MM.1S (cell line): ENCODE data around the gene RAB11FIP2.

Experiments
- DNase-seq: peaks from one replicate; pipeline ENCODE4 v3.0.0-alpha.2; 2015
- H2AFZ ChIP-seq: fragments of 300-600 bp; sonication (generic); 2 replicates; pipeline ENCODE4 v1.6.0; 2016; ENCODE audit warnings: antibody characterized with exemption, low read length
- H3F3A ChIP-seq: fragments of 300-600 bp; sonication (generic); 2 replicates; pipeline ENCODE4 v1.6.1; 2016; ENCODE audit warnings: mild to moderate bottlenecking, antibody characterized with exemption, low read length, moderate library complexity, mixed read lengths; ENCODE audit not compliant: insufficient read depth
- H3K27ac ChIP-seq: fragments of 300-600 bp; sonication (generic); 2 replicates; pipeline ENCODE4 v1.5.1; 2016; ENCODE audit warnings: mild to moderate bottlenecking, low read length
- H3K27me3 ChIP-seq: fragments of 300-600 bp; sonication (generic); replicated peaks from 2 replicates; pipeline ENCODE4 v1.6.0; 2016; ENCODE audit warnings: low read length; ENCODE audit not compliant: insufficient read depth
- H3K36me3 ChIP-seq: fragments of 300-600 bp; sonication (generic); replicated peaks from 2 replicates; pipeline ENCODE4 v1.6.1; 2016; ENCODE audit warnings: mild to moderate bottlenecking, low read length, mixed read lengths; ENCODE audit not compliant: insufficient read depth
- H3K4me1 ChIP-seq: fragments of 300-600 bp; sonication (generic); 2 replicates; pipeline ENCODE4 v1.6.1; 2016; ENCODE audit warnings: low read length, mixed read lengths
- H3K4me2 ChIP-seq: fragments of 300-600 bp; sonication (generic); 2 replicates; pipeline ENCODE4 v1.6.0; 2016; ENCODE audit warnings: low read depth, low read length
- H3K4me3 ChIP-seq: fragments of 300-600 bp; sonication (generic); 2 replicates; pipeline ENCODE4 v1.5.1; 2016; ENCODE audit warnings: low read length, mixed read lengths
- H3K79me2 ChIP-seq: fragments of 300-600 bp; sonication (generic); 2 replicates; pipeline ENCODE4 v1.6.1; 2016; ENCODE audit warnings: mixed run types, low read length, mixed read lengths
- H3K9ac ChIP-seq: fragments of 300-600 bp; sonication (generic); 2 replicates; pipeline ENCODE4 v1.6.1; 2016; ENCODE audit warnings: low read length, mixed read lengths
- H3K9me2 ChIP-seq: fragments of 300-600 bp; sonication (generic); replicated peaks from 2 replicates; pipeline ENCODE4 v1.6.1; 2016; ENCODE audit warnings: mild to moderate bottlenecking, low read length, mixed read lengths; ENCODE audit not compliant: insufficient read depth
- H3K9me3 ChIP-seq: fragments of 300-600 bp; sonication (generic); replicated peaks from 2 replicates; pipeline ENCODE4 v1.6.1; 2016; ENCODE audit warnings: mild to moderate bottlenecking, low read length, mixed read lengths; ENCODE audit not compliant: insufficient read depth
- H4K20me1 ChIP-seq: fragments of 300-600 bp; sonication (generic); 2 replicates; pipeline ENCODE4 v1.6.1; 2016; ENCODE audit warnings: mild to moderate bottlenecking, low read length, moderate library complexity, mixed read lengths; ENCODE audit not compliant: insufficient read depth
- EZH2 ChIP-seq: fragments of 300-600 bp; sonication (generic); optimal IDR thresholded peaks from 2 replicates; pipeline ENCODE3; 2017; ENCODE audit warnings: low read depth, mild to moderate bottlenecking, antibody characterized with exemption, low read length, mixed read lengths
- EZH2phosphoT487 ChIP-seq: fragments of 300-600 bp; sonication (generic); IDR thresholded peaks from 2 replicates; pipeline ENCODE4 v1.6.1; 2018; ENCODE audit warnings: antibody characterized with exemption, low read length
- TF ChIP-seq, protein P1 (sequence below): fragments of 300-600 bp; sonication (generic); IDR thresholded peaks from 2 replicates; pipeline ENCODE4 v1.5.1; 2016; ENCODE audit warnings: antibody characterized with exemption, low read length, mixed read lengths

Gene RAB11FIP2

DNA sequence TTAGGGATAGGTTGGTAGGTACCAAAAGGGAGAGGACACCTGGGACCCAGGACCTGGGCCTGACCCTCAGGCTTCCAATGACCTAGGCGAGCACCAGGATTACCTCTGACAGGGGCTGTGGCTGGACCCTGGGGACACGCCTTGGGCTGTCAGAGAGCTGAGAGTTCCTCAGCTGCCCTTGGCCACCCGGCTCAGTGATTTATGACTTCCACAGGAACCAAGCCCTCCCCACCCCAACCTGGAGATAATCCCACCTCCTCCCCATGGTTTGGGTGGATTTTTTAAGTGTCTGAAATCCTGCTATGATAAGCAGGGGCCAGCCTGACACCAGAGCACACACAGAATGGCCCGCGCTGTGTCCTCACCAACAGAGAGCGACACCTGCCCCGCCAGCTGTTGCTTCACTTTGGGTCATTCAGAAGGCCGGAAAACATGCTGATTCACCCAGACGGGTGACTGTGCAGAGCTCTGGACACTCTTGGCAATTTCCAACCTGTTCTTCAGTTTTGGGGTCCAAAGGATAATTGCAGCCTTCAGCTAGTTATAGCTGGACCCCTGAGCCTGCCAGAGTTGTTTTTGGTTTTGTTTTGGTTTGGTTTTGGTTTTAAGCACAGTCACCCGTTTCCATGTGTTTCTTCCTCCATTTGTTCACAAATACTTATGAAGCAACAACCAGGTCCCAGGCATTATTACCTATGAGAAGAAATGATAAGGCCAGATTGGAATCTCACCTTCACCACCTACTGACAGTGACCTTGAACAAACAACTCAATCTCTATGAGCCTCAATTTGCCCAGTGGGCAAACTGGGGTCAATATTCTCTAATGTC lies 78.2 kb downstream of the RAB11FIP2 start:
- Histone ChIP-seq H3K27ac (no peak overlapping the region), H3K4me2 (no peak overlapping the region), H3K9me3 (no peaks in the 10 kb centered on the region), H3K9me2 (no peaks in the 10 kb centered on the region), H3K4me3 (no peak overlapping the region), H3K79me2 (no peaks in the 10 kb centered on the region), H4K20me1 (no peaks in the 10 kb centered on the region), H3K4me1 (no peaks in the 10 kb centered on the region), H3K9ac (no peak overlapping the region), H3K36me3 (no peaks in the 10 kb centered on the region), H3K27me3 (no peaks in the 10 kb centered on the region), H2AFZ (no peak overlapping the region), H3F3A (no peaks in the 10 kb centered on the region)
- no peak for DNase-seq
- TF ChIP-seq, protein P1, sequence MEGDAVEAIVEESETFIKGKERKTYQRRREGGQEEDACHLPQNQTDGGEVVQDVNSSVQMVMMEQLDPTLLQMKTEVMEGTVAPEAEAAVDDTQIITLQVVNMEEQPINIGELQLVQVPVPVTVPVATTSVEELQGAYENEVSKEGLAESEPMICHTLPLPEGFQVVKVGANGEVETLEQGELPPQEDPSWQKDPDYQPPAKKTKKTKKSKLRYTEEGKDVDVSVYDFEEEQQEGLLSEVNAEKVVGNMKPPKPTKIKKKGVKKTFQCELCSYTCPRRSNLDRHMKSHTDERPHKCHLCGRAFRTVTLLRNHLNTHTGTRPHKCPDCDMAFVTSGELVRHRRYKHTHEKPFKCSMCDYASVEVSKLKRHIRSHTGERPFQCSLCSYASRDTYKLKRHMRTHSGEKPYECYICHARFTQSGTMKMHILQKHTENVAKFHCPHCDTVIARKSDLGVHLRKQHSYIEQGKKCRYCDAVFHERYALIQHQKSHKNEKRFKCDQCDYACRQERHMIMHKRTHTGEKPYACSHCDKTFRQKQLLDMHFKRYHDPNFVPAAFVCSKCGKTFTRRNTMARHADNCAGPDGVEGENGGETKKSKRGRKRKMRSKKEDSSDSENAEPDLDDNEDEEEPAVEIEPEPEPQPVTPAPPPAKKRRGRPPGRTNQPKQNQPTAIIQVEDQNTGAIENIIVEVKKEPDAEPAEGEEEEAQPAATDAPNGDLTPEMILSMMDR = no peak
- TF ChIP-seq EZH2phosphoT487 (no peak), EZH2 (no peak)

DNA sequence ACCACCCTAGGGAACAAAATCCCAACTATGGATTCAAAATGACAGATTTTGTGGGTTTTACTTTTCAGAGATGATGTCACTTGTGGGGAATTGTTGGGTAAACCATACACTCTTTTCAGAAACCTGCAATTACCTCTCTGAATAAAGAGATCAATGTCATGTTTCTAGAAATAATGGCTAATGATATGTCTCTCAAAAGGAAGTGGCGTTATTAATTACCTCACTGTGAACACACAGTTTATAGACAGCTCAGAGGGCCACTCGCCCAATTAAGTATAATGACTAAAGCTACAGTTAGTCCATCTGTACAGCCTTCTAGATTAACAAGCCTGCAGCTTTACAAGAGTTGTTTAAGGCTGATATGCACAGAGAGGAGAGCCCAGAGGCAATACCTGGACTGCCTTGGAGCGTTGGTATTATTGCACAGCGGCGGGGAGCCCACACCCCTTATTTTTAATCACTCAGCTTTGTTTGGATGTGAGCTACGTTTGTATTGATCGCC lies 79.5 kb downstream of the RAB11FIP2 start:
- no peak overlapping the region for H3K4me2 ChIP-seq
- H3K27me3 ChIP-seq = no peaks in the 10 kb centered on the region
- H2AFZ ChIP-seq = no peak overlapping the region
- no peak overlapping the region for H3K27ac ChIP-seq
- no peaks in the 10 kb centered on the region for H3K79me2 ChIP-seq
- TF ChIP-seq EZH2 = no peak
- TF ChIP-seq EZH2phosphoT487 = no peak
- TF ChIP-seq, protein P1 = no peak
- DNase-seq = no peak
- H3K9me3 ChIP-seq = no peaks in the 10 kb centered on the region
- H3K9me2 ChIP-seq = no peaks in the 10 kb centered on the region
- no peak overlapping the region for H3K4me3 ChIP-seq
- no peak overlapping the region for H3K9ac ChIP-seq
- H3K36me3 ChIP-seq = no peaks in the 10 kb centered on the region
- no peaks in the 10 kb centered on the region for H3K4me1 ChIP-seq
- H3F3A ChIP-seq = no peaks in the 10 kb centered on the region
- H4K20me1 ChIP-seq = no peaks in the 10 kb centered on the region

DNA sequence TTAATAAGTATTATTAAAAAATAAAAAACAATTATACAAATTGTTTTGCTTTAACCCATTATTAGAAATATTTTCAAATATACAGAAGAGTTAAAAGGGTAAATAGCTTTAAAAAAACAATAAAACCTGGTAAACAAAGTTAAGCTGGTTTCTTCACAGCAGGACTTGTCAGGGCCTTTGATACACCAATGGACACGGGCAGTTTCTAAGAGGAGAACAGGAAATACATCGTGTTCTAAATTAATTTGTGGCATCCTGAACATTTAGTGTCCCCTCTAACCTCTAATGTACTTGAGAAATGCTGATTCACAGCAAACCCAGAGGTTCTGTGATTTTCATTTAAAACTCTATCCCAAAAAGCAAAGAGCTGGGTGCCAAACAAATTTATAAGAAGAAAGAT lies 80.8 kb downstream of the RAB11FIP2 start:
- no peaks in the 10 kb centered on the region for H3F3A ChIP-seq
- no peak overlapping the region for H3K9ac ChIP-seq
- no peaks in the 10 kb centered on the region for H3K79me2 ChIP-seq
- no peaks in the 10 kb centered on the region for H3K27me3 ChIP-seq
- H3K36me3 ChIP-seq = no peaks in the 10 kb centered on the region
- H3K9me2 ChIP-seq = no peaks in the 10 kb centered on the region
- H3K27ac ChIP-seq = no peak overlapping the region
- H4K20me1 ChIP-seq = no peaks in the 10 kb centered on the region
- no peak for DNase-seq
- TF ChIP-seq, protein P1 = no peak
- TF ChIP-seq EZH2phosphoT487 = no peak
- TF ChIP-seq EZH2 = no peak
- no peak overlapping the region for H3K4me2 ChIP-seq
- no peaks in the 10 kb centered on the region for H3K4me1 ChIP-seq
- H3K4me3 ChIP-seq = no peak overlapping the region
- H3K9me3 ChIP-seq = no peaks in the 10 kb centered on the region
- no peak overlapping the region for H2AFZ ChIP-seq
